Uterus (tissue), 2 donors: Measurements from ENCODE around the gene ASMTL.

ENCODE experiments used
- POLR2A ChIP-seq, 2 donors: fragments of 450-650 bp; IDR thresholded peaks; one replicate each; pipeline ENCODE4 v1.6.1; 2016; ENCODE audit warnings: antibody characterized with exemption in 2 of 2, mild to moderate bottlenecking in 1 of 2, moderate library complexity in 1 of 2
- TF ChIP-seq, protein P1 (sequence below), 4 experiments: fragments of 200-600 bp in 2 of 4; fragments of 450-650 bp in 2 of 4; sonication (generic) in 2 of 4; IDR thresholded peaks; one replicate each; pipeline ENCODE4 v1.5.1; 2016 to 2019; ENCODE audit warnings: antibody characterized with exemption in 4 of 4, mild to moderate bottlenecking in 2 of 4, moderate library complexity in 1 of 4

DNA sequence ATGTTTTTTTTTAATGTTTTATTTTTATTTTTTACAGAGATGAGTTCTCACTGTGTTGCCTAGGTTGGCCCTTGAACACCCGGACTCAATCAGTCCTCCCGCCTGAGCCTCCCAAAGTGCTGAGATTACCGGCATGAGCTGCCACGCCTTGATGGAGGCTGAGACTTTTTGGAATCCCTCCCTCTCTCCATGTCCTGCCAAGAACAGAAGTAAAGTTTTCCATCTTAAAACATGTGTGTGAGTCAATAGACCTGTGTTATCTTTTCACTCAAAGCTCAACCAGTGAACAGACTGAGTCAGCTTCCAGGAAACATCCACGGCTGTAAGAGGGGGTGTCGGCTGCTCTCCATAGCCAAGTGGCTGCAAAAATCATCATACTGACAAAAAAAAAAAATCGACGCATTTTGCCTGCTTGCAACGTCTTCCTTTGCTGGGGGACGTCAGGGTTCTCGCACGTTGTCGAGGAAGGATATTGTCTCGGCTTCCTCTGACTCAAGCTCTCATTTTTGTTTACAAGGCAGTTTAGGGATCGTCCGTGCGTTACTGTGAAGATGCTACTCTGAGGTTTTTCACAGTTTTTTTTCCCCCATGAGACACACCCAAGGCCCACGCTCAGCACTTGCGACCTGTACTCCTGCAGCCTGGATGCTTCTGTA is 10.0 kb upstream of the ASMTL start:
- TF ChIP-seq POLR2A (IDR thresholded peaks at IDR 0.05), result no peak
- TF ChIP-seq, protein P1, sequence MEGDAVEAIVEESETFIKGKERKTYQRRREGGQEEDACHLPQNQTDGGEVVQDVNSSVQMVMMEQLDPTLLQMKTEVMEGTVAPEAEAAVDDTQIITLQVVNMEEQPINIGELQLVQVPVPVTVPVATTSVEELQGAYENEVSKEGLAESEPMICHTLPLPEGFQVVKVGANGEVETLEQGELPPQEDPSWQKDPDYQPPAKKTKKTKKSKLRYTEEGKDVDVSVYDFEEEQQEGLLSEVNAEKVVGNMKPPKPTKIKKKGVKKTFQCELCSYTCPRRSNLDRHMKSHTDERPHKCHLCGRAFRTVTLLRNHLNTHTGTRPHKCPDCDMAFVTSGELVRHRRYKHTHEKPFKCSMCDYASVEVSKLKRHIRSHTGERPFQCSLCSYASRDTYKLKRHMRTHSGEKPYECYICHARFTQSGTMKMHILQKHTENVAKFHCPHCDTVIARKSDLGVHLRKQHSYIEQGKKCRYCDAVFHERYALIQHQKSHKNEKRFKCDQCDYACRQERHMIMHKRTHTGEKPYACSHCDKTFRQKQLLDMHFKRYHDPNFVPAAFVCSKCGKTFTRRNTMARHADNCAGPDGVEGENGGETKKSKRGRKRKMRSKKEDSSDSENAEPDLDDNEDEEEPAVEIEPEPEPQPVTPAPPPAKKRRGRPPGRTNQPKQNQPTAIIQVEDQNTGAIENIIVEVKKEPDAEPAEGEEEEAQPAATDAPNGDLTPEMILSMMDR (IDR thresholded peaks at IDR 0.05), result no peak
